ENCODE measurements around the gene DENND4A. TPM values are rescaled to one million over a fixed set of nuclear protein-coding genes. Genes with fewer than 3 reads are reported as not detected.

DENND4A gene
- total RNA-seq, 1 donor, result 37.6 TPM

DNA sequence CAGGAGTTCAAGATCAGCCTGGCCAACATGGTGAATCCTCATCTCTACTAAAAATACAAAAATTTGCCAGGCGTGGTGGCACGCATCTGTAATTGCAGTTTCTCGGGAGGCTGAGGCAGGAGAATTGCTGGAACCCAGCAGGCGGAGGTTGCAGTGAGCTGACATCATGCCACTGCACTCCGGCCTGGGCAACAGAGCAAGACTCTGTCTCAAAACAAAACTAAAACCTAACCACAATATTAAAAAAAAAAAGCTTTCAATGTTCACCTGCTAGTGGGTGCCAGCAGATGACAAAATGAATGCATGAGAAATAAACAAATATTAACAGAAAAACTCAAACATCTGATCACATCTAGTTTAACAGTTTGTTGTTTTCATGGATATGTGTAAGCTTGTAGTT, 161.3 kb downstream of the DENND4A start:
- no peak overlapping the region for H3K4me3 ChIP-seq (ENCODE audit: low read depth, low read length)
- TF ChIP-seq, protein P1, sequence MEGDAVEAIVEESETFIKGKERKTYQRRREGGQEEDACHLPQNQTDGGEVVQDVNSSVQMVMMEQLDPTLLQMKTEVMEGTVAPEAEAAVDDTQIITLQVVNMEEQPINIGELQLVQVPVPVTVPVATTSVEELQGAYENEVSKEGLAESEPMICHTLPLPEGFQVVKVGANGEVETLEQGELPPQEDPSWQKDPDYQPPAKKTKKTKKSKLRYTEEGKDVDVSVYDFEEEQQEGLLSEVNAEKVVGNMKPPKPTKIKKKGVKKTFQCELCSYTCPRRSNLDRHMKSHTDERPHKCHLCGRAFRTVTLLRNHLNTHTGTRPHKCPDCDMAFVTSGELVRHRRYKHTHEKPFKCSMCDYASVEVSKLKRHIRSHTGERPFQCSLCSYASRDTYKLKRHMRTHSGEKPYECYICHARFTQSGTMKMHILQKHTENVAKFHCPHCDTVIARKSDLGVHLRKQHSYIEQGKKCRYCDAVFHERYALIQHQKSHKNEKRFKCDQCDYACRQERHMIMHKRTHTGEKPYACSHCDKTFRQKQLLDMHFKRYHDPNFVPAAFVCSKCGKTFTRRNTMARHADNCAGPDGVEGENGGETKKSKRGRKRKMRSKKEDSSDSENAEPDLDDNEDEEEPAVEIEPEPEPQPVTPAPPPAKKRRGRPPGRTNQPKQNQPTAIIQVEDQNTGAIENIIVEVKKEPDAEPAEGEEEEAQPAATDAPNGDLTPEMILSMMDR (IDR thresholded peaks at IDR 0.05; ENCODE audit: insufficient read depth, low read depth, low read length), result no peak
- DNase-seq (ENCODE audit: low read depth), result no peak

DNA sequence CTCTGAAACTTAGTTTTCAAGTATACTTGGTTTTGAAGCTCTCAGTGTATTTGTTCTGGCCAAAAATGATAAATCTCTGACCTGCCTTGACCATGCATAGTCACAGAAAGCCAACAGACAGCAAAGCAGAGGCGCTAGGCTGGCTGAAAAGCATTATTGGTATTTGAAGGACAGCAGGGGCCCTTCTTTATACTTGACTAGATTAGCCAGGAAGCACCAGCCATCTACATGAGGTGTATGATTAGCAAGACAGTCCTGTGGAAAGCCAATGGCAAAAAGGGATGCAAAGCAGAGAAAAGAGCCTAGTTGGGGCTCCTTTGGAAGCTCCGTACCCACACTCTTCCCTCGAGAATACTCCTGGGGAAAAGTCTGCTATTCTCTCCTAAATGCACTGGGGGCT, 162.5 kb downstream of the DENND4A start:
- H3K4me3 ChIP-seq (ENCODE audit: low read depth, low read length), result no peak overlapping the region
- TF ChIP-seq, protein P1 (IDR thresholded peaks at IDR 0.05; ENCODE audit: insufficient read depth, low read depth, low read length), result no peak
- no peak for DNase-seq (ENCODE audit: low read depth)

DNA sequence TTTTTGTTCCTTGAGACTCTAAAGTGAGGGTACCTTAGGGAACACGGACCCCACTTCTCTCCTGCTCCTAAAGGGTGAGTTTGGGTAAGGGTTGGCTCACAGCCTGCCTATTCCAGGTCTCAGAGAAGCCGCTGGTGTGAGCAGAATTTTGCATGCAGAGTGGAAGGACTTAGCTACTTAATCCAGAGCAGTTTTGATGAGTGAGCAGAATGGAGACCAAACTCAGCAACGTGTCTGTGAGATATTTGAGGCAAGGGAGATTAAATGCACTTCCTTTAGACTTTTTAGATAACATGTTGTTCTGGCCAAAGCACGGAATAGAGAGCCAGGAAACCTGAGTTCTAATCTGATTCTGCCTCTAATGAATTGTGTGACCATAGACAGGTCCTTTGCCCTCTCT, 165.2 kb downstream of the DENND4A start:
- DNase-seq (ENCODE audit: low read depth), result no peak
- TF ChIP-seq, protein P1 (IDR thresholded peaks at IDR 0.05; ENCODE audit: insufficient read depth, low read depth, low read length), result no peak

DNA sequence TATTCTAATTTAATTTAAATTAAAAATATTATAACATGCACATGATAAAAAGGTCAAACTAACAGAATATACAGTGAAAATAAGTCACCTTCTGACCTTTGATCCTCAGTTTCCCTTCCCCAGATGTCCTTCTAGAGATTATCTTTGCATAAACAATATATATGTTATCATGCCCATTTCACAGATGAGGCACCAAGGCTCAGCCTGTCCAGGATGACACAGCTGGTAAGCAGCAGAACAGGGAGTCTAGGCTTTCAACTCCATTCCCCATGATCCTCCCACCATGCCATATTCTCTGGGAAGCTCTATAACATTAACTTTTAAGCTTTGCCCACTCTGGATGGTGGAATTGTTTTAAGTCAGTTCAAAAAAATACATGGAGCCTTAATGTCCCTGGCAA, 169.0 kb downstream of the DENND4A start:
- H3K4me3 ChIP-seq (ENCODE audit: low read depth, low read length), result no peak overlapping the region
- no peak for DNase-seq (ENCODE audit: low read depth)
- TF ChIP-seq, protein P1 (IDR thresholded peaks at IDR 0.05; ENCODE audit: insufficient read depth, low read depth, low read length), result no peak

More for the DNA sequence above, 165.2 kb downstream of the DENND4A start:
- H3K4me3 ChIP-seq (ENCODE audit: low read depth, low read length), result no peak overlapping the region

DNA sequence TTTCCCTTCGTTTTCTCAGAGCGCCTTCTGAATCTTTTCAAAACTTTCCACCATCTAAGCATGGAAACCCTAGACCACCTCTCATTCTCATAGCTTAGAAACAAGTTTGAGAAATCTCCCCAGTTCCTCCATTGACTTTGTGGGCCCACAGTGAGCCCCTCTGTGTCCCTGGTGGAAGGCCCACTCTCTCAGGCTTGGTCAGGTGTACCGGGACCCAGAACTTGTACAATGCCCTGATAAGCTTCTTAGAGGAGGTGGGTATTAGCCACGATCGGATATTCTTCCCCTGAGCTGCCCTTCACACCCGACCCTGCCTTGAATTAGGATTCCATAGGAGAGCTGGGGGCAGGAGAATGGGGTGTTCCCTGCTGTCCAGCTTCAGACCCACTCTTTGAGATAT, 170.5 kb downstream of the DENND4A start, which contains the start of gene SLC24A1:
SLC24A1 (plus strand) TSS at position 301 of the 400 bp plus-strand sequence. CDS start 2,143 bp downstream, outside the sequence.
- TF ChIP-seq, protein P1 (IDR thresholded peaks at IDR 0.05; ENCODE audit: insufficient read depth, low read depth, low read length), result no peak
- no peak within 1 kb of the TSS for H3K4me3 ChIP-seq (ENCODE audit: low read depth, low read length)
- DNase-seq (ENCODE audit: low read depth), result no peak

DNA sequence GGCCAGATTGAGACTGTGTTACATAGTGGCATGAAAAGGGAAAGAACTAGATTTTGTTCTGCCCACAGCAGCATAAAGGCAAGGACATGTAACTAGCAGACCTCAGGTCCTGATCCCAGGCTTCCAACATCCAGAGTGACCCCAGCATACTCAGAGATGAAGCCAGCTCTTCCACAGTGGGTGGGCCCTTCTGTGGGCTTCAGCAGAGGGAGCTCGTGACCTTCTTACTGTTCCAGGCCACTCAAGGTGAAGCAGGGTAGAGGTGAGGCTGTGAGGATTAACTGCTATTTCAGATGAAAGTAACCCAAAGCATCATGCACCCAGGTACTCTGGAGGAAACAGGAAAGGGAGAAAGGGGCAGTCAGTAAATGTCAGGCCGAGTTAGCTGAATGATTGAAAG, 171.3 kb downstream of the DENND4A start:
- no peak overlapping the region for H3K4me3 ChIP-seq (ENCODE audit: low read depth, low read length)
- TF ChIP-seq, protein P1 (IDR thresholded peaks at IDR 0.05; ENCODE audit: insufficient read depth, low read depth, low read length), result no peak
- no peak for DNase-seq (ENCODE audit: low read depth)

DNA sequence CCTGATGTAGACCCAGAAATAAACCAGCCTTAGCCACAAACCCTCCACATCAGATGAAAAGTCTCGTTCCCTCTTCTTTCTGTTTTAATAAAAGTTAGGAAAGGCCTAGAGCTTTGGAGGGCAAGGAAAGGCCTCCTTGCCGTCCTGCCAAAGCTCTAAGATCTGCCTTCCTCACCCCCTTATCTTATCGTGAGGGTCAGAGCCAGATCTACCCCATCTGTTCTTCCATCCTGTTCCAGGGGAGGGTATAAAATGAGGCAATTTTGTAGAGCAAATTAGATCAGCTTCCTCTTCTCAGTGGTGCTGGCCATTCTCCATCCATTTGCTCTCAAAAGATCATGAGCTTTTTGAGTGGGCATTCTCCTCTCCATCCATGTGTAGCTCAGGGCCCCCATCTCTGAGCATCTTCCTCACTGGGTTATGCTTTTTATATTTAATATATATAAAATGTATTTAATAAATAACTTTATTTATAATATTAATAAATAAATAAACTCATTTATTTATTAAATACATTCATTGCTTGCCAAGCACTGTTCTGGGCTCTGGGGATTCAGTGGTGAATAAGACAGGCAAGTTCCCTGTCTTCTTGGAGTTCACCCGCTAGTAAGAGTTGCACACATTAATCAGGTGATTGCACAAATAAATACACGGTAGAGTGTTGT, 172.3 kb downstream of the DENND4A start:
- TF ChIP-seq, protein P1 (IDR thresholded peaks at IDR 0.05; ENCODE audit: insufficient read depth, low read depth, low read length), result no peak
- peak; percentile 73 for DNase-seq (ENCODE audit: low read depth)
- no peak overlapping the region for H3K4me3 ChIP-seq (ENCODE audit: low read depth, low read length)
